Fibroblast of lung (primary cell): ENCODE results near the gene RNF148.

Experiments used
- EZH2 ChIP-seq: IDR thresholded peaks from 2 replicates; pipeline ENCODE4 v1.5.1; 2012; ENCODE audit warnings: low read length, control low read depth, mild to moderate bottlenecking; ENCODE audit errors: missing control alignments
- TF ChIP-seq, protein P1 (sequence below), 2 donors: IDR thresholded peaks in 1 of 2; conservative IDR thresholded peaks in 1 of 2; 1 replicate in 1 of 2; 2 replicates in 1 of 2; pipeline ENCODE4 v1.5.1; 2011 to 2012; ENCODE audit warnings: low read length in 2 of 2, control low read depth in 1 of 2, inconsistent platforms in 1 of 2, low read depth in 1 of 2, mild to moderate bottlenecking in 1 of 2

DNA sequence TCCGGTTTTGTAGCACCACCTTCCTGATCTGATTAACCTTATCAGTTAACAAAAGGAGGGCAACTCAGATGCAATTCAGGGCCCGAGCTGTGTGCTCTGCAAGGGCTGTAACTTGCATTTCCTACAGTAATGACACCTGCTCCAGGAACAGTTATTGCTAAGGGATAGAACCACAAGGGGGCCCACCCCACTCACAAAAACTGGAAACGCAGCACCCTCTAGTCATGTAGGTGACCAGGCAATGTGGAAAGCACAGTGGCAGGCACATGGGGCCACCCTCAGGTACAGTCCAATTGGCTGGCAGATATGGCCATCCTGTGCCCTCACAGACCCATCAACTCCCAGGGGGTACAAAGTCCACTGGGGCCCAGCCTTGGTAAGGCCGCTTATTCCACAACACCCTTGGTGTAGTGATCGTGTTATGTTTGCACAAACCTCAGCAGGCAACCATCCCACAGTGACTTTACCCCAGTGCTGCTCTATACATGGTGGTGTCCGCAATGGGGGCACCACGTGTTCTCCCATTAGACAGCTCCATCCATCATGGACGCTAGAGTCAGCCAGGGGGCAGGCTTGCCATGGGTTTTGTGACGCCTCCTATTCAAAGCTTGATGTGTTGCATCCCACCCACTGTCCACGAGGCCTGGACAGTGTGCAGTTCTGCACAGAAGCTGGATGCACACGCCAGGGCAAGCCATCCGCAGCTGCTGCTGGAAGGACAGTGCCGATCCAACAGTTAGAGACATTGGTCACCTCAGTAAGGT lies 13.2 kb downstream of the RNF148 start:
- TF ChIP-seq, protein P1, sequence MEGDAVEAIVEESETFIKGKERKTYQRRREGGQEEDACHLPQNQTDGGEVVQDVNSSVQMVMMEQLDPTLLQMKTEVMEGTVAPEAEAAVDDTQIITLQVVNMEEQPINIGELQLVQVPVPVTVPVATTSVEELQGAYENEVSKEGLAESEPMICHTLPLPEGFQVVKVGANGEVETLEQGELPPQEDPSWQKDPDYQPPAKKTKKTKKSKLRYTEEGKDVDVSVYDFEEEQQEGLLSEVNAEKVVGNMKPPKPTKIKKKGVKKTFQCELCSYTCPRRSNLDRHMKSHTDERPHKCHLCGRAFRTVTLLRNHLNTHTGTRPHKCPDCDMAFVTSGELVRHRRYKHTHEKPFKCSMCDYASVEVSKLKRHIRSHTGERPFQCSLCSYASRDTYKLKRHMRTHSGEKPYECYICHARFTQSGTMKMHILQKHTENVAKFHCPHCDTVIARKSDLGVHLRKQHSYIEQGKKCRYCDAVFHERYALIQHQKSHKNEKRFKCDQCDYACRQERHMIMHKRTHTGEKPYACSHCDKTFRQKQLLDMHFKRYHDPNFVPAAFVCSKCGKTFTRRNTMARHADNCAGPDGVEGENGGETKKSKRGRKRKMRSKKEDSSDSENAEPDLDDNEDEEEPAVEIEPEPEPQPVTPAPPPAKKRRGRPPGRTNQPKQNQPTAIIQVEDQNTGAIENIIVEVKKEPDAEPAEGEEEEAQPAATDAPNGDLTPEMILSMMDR (conservative IDR thresholded peaks at IDR 0.05 in 1 of 2, IDR thresholded peaks at IDR 0.05 in 1 of 2; ENCODE audit: low read depth in 1 of 2, low read length in 2 of 2), result no peak
- no peak for TF ChIP-seq EZH2
